Measurements from ENCODE around the gene UNC79. TPM values are rescaled to one million over a fixed set of nuclear protein-coding genes. Genes with fewer than 3 reads are reported as not detected.

The UNC79 gene
- total RNA-seq, 4 donors from 2014 or later: 0.14 to 0.32 TPM; not detected in 2

GRCh38 chr14:93690146-93690545 lies 259.4 kb downstream of the UNC79 start:
- DNase-seq: no peak
- TF ChIP-seq CTCF (IDR thresholded peaks at IDR 0.05) (no peak), EP300 (IDR thresholded peaks at IDR 0.05; ENCODE audit: low read depth) (no peak), POLR2AphosphoS5 (IDR thresholded peaks at IDR 0.05) (no peak), POLR2A (IDR thresholded peaks at IDR 0.05) (no peak)
- in situ Hi-C loops (cut with MboI; ENCODE audit: low pct_ligation_motif_present in 1 of 4, low pct_unique_long_range_greater_than_20kb in 1 of 4, low sequenced_read_pairs in 3 of 4): no loop called here

DNA sequence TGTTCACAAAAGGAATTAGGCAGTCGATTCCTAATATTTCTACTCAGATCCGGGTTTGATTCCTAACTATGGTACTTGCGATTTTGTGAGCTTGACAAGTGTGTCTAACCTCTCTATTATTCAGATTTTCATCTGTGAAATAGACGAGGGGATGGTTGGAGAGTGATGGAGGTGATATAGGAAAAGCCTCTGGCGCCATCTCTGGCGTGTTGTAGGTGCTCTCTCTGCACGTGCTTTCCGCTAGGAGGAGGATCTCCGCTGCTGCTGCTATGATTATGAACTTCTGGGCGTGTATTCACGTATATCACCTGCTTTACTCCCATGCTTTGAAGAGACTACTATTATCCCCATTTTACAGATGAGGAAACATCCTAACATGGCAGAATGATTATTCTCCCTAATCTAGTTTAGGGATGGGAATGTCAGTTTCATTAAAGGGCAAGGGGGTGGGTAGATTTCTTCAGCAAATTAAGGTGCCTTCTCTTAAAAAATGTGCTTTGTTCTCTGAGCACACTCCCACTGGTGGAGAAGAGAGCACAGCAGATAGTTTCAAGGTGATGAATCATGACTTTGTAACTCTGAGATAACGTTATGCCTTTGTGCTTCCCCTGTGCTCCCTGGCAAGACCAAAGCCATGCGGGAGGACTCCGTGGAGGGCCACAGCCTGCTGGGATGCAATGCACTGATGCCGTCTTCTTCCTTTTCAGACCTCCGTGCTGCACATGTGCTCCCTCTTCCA lies 260.5 kb downstream of the UNC79 start:
- intact Hi-C loops (cut with DNase I; ENCODE audit: low total_unique reads) (no loop called here), in situ Hi-C loops (cut with MboI; ENCODE audit: low pct_ligation_motif_present in 1 of 4, low pct_unique_long_range_greater_than_20kb in 1 of 4, low sequenced_read_pairs in 3 of 4) (no loop called here)
- Histone ChIP-seq H3K9me3 (no peaks in the 10 kb centered on the region), H3K27me3 (no peaks in the 10 kb centered on the region), H3K36me3 (no peaks in the 10 kb centered on the region), H3K4me3 (no peak overlapping the region), H3K27ac (no peak overlapping the region), H3K4me1 (no peaks in the 10 kb centered on the region)
- no peak for DNase-seq
- no peak for TF ChIP-seq POLR2AphosphoS5 (IDR thresholded peaks at IDR 0.05)
- TF ChIP-seq POLR2A (IDR thresholded peaks at IDR 0.05): no peak
- WGBS, 2 donors (ENCODE audit: low coverage in 1 of 2): 73 to 85% methylated on average over 8 to 16 of the region's 16 CpGs

More at GRCh38 chr14:93690146-93690545, 259.4 kb downstream of the UNC79 start:
- intact Hi-C loops (cut with DNase I; ENCODE audit: low total_unique reads): no loop called here
- Histone ChIP-seq H3K27me3 (no peaks in the 10 kb centered on the region), H3K9me3 (no peaks in the 10 kb centered on the region), H3K4me3 (no peak overlapping the region), H3K4me1 (no peaks in the 10 kb centered on the region), H3K36me3 (no peaks in the 10 kb centered on the region), H3K27ac (no peak overlapping the region)
- 74 to 83% methylated on average over 4 to 6 of the region's 6 CpGs for WGBS, 2 donors (ENCODE audit: low coverage in 1 of 2)

GRCh38 chr14:93693914-93694313 lies 263.2 kb downstream of the UNC79 start:
- Histone ChIP-seq H3K36me3 (no peaks in the 10 kb centered on the region), H3K4me1 (no peaks in the 10 kb centered on the region), H3K4me3 (no peak overlapping the region), H3K27me3 (no peaks in the 10 kb centered on the region), H3K9me3 (no peaks in the 10 kb centered on the region), H3K27ac (no peak overlapping the region)
- DNase-seq: no peak
- in situ Hi-C loops (cut with MboI; ENCODE audit: low pct_ligation_motif_present in 1 of 4, low pct_unique_long_range_greater_than_20kb in 1 of 4, low sequenced_read_pairs in 3 of 4): no loop called here
- intact Hi-C loops (cut with DNase I; ENCODE audit: low total_unique reads): no loop called here
- TF ChIP-seq POLR2A (IDR thresholded peaks at IDR 0.05) (no peak), CTCF (IDR thresholded peaks at IDR 0.05) (no peak), EP300 (IDR thresholded peaks at IDR 0.05; ENCODE audit: low read depth) (no peak), POLR2AphosphoS5 (IDR thresholded peaks at IDR 0.05) (no peak)
- 62 to 88% methylated on average over 2 to 6 of the region's 6 CpGs for WGBS, 2 donors (ENCODE audit: low coverage in 1 of 2)

- DNase-seq: no peak
- Histone ChIP-seq H3K4me1 (no peaks in the 10 kb centered on the region), H3K9me3 (no peaks in the 10 kb centered on the region), H3K27ac (no peak overlapping the region), H3K4me3 (no peak overlapping the region), H3K36me3 (no peaks in the 10 kb centered on the region), H3K27me3 (no peaks in the 10 kb centered on the region)
- intact Hi-C loops (cut with DNase I; ENCODE audit: low total_unique reads): no loop called here
- in situ Hi-C loops (cut with MboI; ENCODE audit: low pct_ligation_motif_present in 1 of 4, low pct_unique_long_range_greater_than_20kb in 1 of 4, low sequenced_read_pairs in 3 of 4): no loop called here
- no peak for TF ChIP-seq CTCF (IDR thresholded peaks at IDR 0.05)
- no peak for TF ChIP-seq POLR2A (IDR thresholded peaks at IDR 0.05)
- TF ChIP-seq POLR2AphosphoS5 (IDR thresholded peaks at IDR 0.05): no peak
- TF ChIP-seq EP300 (IDR thresholded peaks at IDR 0.05; ENCODE audit: low read depth): no peak
These were observed 270.2 kb downstream of the UNC79 start for GRCh38 chr14:93700928-93701327.

DNA sequence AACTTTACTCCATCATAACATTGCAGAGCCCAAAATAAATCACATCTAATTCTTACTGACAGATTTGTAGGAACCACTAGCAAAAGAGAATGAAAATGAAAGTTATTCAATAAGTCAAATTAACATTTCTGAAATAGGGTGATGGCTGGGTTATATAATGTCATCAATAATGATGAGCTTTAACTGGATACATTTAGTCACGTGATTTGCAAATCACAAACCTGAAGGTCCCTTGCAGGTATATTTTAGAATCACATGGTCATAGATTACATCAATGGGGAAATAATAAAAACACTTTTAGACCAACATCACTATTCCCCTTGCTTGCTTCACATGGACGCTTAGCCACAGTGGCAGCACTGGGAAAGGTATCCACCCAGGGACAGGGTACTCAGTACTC lies 270.8 kb downstream of the UNC79 start:
- no peak overlapping the region for H3K4me3 ChIP-seq
- H3K36me3 ChIP-seq: no peaks in the 10 kb centered on the region
- intact Hi-C loops (cut with DNase I; ENCODE audit: low total_unique reads) (no loop called here), in situ Hi-C loops (cut with MboI; ENCODE audit: low pct_ligation_motif_present in 1 of 4, low pct_unique_long_range_greater_than_20kb in 1 of 4, low sequenced_read_pairs in 3 of 4) (no loop called here)
- no peaks in the 10 kb centered on the region for H3K4me1 ChIP-seq
- DNase-seq: no peak
- H3K27ac ChIP-seq: no peak overlapping the region
- no peaks in the 10 kb centered on the region for H3K27me3 ChIP-seq
- WGBS, 2 donors (ENCODE audit: low coverage in 1 of 2): 63 to 87% methylated on average over 1 to 2 of the region's 2 CpGs
- no peaks in the 10 kb centered on the region for H3K9me3 ChIP-seq
- TF ChIP-seq CTCF (IDR thresholded peaks at IDR 0.05) (no peak), POLR2AphosphoS5 (IDR thresholded peaks at IDR 0.05) (no peak), POLR2A (IDR thresholded peaks at IDR 0.05) (no peak), EP300 (IDR thresholded peaks at IDR 0.05; ENCODE audit: low read depth) (no peak)

Measured in transverse colon (tissue), 4 donors.